ENCODE data around the gene TEX54.

Gene TEX54

GRCh38 chr11:62841361-62842170 lies 8.9 kb upstream of the TEX54 start (continued):
- peak; percentile 86 for TF ChIP-seq AEBP2 (tag by site-specific recombination; IDR thresholded peaks at IDR 0.05; ENCODE audit: borderline replicate concordance)
- TF ChIP-seq ZNF560 (tag by site-specific recombination; IDR thresholded peaks at IDR 0.05; ENCODE audit: borderline replicate concordance) = no peak
- peak; percentile 94 for TF ChIP-seq BCL11B (tag by site-specific recombination; IDR thresholded peaks at IDR 0.05; ENCODE audit: low read depth)
- TF ChIP-seq ZBTB7A (tag by site-specific recombination; IDR thresholded peaks at IDR 0.05; ENCODE audit: low read depth) = no peak
- TF ChIP-seq ZNF701 (tag by site-specific recombination; IDR thresholded peaks at IDR 0.05) = no peak
- TF ChIP-seq HIC1 (tag by site-specific recombination; IDR thresholded peaks at IDR 0.05) = peak; percentile 44; the same call in 1 of the 2 replicates
- peak; percentile 95 for TF ChIP-seq ZBTB17 (tag by site-specific recombination; IDR thresholded peaks at IDR 0.05)
- TF ChIP-seq ZNF426 (tag by site-specific recombination; IDR thresholded peaks at IDR 0.05) = no peak
- TF ChIP-seq ZNF785 (tag by site-specific recombination; IDR thresholded peaks at IDR 0.05) = 0 out of 2 replicates have a peak, but pooled peaks have one; percentile 25
- TF ChIP-seq YY1 (tag by site-specific recombination; IDR thresholded peaks at IDR 0.05) = peak; percentile 88
- TF ChIP-seq SALL2 (tag by site-specific recombination; IDR thresholded peaks at IDR 0.05; ENCODE audit: borderline replicate concordance) = 0 out of 2 replicates have a peak, but pooled peaks have one; percentile 15
- peak; percentile 90 for TF ChIP-seq BCL11A (tag by site-specific recombination; IDR thresholded peaks at IDR 0.05; ENCODE audit: low read depth)
- TF ChIP-seq ZNF776 (tag by site-specific recombination; IDR thresholded peaks at IDR 0.05; ENCODE audit: borderline replicate concordance) = peak; percentile 82; the same call in 1 of the 2 replicates
- peak; percentile 98 for TF ChIP-seq ZFP41 (tag by site-specific recombination; IDR thresholded peaks at IDR 0.05; ENCODE audit: borderline replicate concordance)
- no peak for TF ChIP-seq ZNF214 (tag by site-specific recombination; IDR thresholded peaks at IDR 0.05; ENCODE audit: borderline replicate concordance)
- no peak for TF ChIP-seq ZNF626 (tag by site-specific recombination; IDR thresholded peaks at IDR 0.05)
- TF ChIP-seq ZNF639 (tag by site-specific recombination; IDR thresholded peaks at IDR 0.05) = peak; percentile 96
- TF ChIP-seq ELK4 (IDR thresholded peaks at IDR 0.05; ENCODE audit: borderline replicate concordance, low read depth, low read length) = no peak
- no peak for TF ChIP-seq ZNF311 (tag by site-specific recombination; IDR thresholded peaks at IDR 0.05; ENCODE audit: borderline replicate concordance)
- TF ChIP-seq ZNF433 (tag by site-specific recombination; IDR thresholded peaks at IDR 0.05; ENCODE audit: low read depth) = no peak
- no peak for TF ChIP-seq ZNF585B (tag by site-specific recombination; IDR thresholded peaks at IDR 0.05)
- peak; percentile 82 for TF ChIP-seq ZFP3 (tag by site-specific recombination; IDR thresholded peaks at IDR 0.05; ENCODE audit: low read depth)
- peak; percentile 71 for TF ChIP-seq FEZF1 (tag by site-specific recombination; IDR thresholded peaks at IDR 0.05)
- TF ChIP-seq ZNF16 (tag by site-specific recombination; IDR thresholded peaks at IDR 0.05; ENCODE audit: low read depth) = peak; percentile 69
- peak; percentile 95 for TF ChIP-seq ZNF843 (tag by site-specific recombination; IDR thresholded peaks at IDR 0.05)
- peak; percentile 74 for TF ChIP-seq ZNF664 (tag by site-specific recombination; IDR thresholded peaks at IDR 0.05)
- TF ChIP-seq ZNF18 (tag by site-specific recombination; IDR thresholded peaks at IDR 0.05) = peak; percentile 91
- TF ChIP-seq ZNF521 (tag by site-specific recombination; IDR thresholded peaks at IDR 0.05) = no peak
- no peak for TF ChIP-seq ZNF292 (tag by site-specific recombination; IDR thresholded peaks at IDR 0.05; ENCODE audit: borderline replicate concordance, low read depth)
- no peak for TF ChIP-seq ZNF510 (tag by site-specific recombination; IDR thresholded peaks at IDR 0.05; ENCODE audit: insufficient replicate concordance)

Data from HEK293 (cell line).